ENCODE measurements around the gene PAK6. TPM values are rescaled to one million over a fixed set of nuclear protein-coding genes. Genes with fewer than 3 reads are reported as not detected.
A peak's percentile ranks its signal among the peaks of the same experiment; 100 is the strongest.

Gene PAK6
- polyA plus RNA-seq, 1 experiment: not detected

- Histone ChIP-seq H3K36me3 (ENCODE audit: control insufficient read depth, insufficient read depth, low read length) (no peaks in the 10 kb centered on the region; the same call in 1 of the 2 replicates), H3K27me3 (ENCODE audit: control insufficient read depth, insufficient read depth, low read length) (no peaks in the 10 kb centered on the region; the same call in 1 of the 2 replicates), H3K4me3 (ENCODE audit: low read depth, low read length) (peak within 1 kb of the TSS; percentile 72)
- CTCF ChIA-PET: interaction anchor here (0.7 to 8.1 kb wide), 13 partner anchors 8 to 185 kb away, joined by 3 to 124 read pairs (median 5); partner anchors contain the start of genes BAHD1, CCDC9B and IVD
- TF ChIP-seq CTCF (IDR thresholded peaks at IDR 0.05; ENCODE audit: insufficient read depth, low read depth, low read length): peak; percentile 64
- DNase-seq (ENCODE audit: low read depth): peak; percentile 62
- POLR2A ChIA-PET: interaction anchor here (1.0 to 1.4 kb wide), 2 partner anchors 14 to 17 kb away, joined by 3 read pairs; partner anchors contain the start of gene CCDC9B
Measured at GRCh38 chr15:40323239-40323952, 84.5 kb downstream of the PAK6 start, which contains the start of gene INAFM2. Gene INAFM2 (plus strand): TSS chr15:40323692. CDS start chr15:40324056, 364 bp downstream.

DNA sequence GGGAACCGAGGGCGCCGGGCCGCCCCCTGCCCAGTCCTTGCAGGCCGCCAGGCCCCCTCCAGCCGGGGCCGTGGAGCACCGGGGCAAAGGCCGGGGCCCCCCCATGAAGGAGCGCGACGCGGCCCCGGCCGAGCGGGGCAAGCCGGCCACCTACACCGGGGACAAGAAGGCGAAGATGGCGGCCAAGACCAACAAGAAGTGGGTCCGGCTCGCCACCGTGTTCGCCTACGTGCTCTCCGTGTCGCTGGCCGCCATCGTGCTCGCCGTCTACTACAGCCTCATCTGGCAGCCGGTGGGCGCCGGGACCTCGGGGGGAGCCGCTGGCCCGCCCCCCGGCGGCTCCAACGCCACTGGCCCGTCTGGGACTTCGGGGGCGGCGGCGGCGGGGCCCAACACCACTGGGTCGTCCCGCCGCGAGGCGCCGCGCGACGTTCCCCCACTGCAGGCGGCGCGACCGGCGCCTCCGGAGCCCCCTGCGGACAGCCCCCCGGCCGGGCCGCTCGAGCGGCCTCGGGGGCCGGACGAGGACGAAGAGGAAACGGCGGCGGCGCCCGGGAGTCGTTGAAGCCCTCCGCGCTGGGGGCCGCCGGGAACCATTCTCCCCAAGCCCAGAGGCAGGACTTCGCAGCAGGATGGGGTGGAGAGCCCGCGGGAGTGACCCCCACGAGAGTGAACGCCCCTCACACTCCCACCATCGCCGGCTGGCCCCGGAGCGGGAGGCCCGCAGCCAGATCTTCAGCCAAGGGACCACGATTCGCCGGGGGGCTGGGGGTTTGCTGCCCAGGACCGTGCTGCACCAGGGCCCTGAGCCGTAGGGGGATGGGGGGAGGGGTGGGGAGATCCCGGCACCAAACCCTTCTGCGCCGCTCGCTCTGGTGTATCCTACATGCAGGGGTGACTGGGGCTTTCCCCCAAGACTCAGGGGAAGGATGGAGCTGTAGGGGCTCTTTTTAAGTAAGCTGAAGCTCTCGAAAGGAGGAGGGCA lies 85.4 kb downstream of the PAK6 start:
- DNase-seq (ENCODE audit: low read depth): no peak
- H3K4me3 ChIP-seq (ENCODE audit: low read depth, low read length): peak overlapping the region; percentile 72
- H3K36me3 ChIP-seq (ENCODE audit: control insufficient read depth, insufficient read depth, low read length): no peaks in the 10 kb centered on the region; the same call in 1 of the 2 replicates
- no peaks in the 10 kb centered on the region; the same call in 1 of the 2 replicates for H3K27me3 ChIP-seq (ENCODE audit: control insufficient read depth, insufficient read depth, low read length)
- ChIA-PET POLR2A (no interaction called here), CTCF (interaction anchor here (0.6 to 8.1 kb wide), 8 partner anchors 14 to 761 kb away, joined by 3 to 124 read pairs (median 28); partner anchors contain the start of gene CCDC9B)
- no peak for TF ChIP-seq CTCF (IDR thresholded peaks at IDR 0.05; ENCODE audit: insufficient read depth, low read depth, low read length)

DNA sequence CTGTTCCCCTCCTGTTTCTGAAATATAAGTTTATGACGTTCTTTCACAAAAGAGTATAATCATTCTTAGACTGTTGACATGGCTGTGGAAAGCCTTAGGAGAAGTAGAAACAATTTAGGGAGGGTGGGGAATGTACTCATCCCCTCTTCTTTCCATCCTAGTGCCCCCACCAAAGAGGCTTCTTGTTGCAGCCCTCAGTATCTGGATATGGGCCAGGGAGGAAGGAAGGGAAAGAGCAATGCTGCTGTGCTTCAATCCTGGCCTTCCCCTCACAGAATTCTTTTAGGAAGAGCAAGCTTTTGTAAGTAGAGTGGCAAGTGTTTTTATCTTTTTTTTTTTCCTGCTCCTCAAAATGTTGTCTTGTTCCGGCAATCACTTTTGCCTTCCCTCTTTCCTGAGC lies 86.3 kb downstream of the PAK6 start:
- Histone ChIP-seq H3K27me3 (ENCODE audit: control insufficient read depth, insufficient read depth, low read length) (no peaks in the 10 kb centered on the region), H3K4me3 (ENCODE audit: low read depth, low read length) (peak overlapping the region; percentile 72), H3K36me3 (ENCODE audit: control insufficient read depth, insufficient read depth, low read length) (no peaks in the 10 kb centered on the region; the same call in 1 of the 2 replicates)
- ChIA-PET CTCF (interaction anchor here (0.6 to 6.6 kb wide), 7 partner anchors 13 to 762 kb away, joined by 3 to 108 read pairs (median 4); partner anchors contain the start of gene CCDC9B), POLR2A (no interaction called here)
- DNase-seq (ENCODE audit: low read depth): no peak
- no peak for TF ChIP-seq CTCF (IDR thresholded peaks at IDR 0.05; ENCODE audit: insufficient read depth, low read depth, low read length)

DNA sequence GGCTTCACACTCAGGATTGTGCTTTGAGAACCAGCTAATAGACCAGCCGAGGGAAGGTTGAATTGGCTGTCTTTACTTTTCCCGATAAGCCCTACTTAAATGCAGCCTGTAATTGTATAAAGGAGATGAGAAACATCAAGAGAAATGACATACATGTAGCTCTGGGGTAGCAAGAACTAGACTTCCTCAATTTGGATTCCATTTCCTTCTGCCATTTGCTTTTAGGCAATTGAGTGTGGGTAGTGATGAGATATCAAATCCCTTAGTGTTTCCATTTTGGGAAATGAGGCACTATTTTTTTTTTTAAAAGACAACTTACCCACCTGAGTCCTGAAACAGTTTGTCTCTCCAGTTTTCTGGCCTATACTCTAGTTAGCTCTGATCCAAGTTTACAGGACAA lies 86.8 kb downstream of the PAK6 start:
- CTCF ChIA-PET: interaction anchor here (1.1 to 6.6 kb wide), 4 partner anchors 13 to 46 kb away, joined by 4 to 108 read pairs (median 28); partner anchors contain the start of gene CCDC9B

More for the DNA sequence above, 86.8 kb downstream of the PAK6 start:
- Histone ChIP-seq H3K4me3 (ENCODE audit: low read depth, low read length) (no peak overlapping the region), H3K27me3 (ENCODE audit: control insufficient read depth, insufficient read depth, low read length) (no peaks in the 10 kb centered on the region), H3K36me3 (ENCODE audit: control insufficient read depth, insufficient read depth, low read length) (no peaks in the 10 kb centered on the region; the same call in 1 of the 2 replicates)
- POLR2A ChIA-PET: no interaction called here
- TF ChIP-seq CTCF (IDR thresholded peaks at IDR 0.05; ENCODE audit: insufficient read depth, low read depth, low read length): no peak
- no peak for DNase-seq (ENCODE audit: low read depth)

Other genes with a start within 250 kb of the PAK6 start
- gene SRP14, start 199.9 kb upstream of the PAK6 start, polyA plus RNA-seq (2011; rRNA removed): 305 and 564 TPM in 2 replicates
- gene BMF, start 130.2 kb upstream of the PAK6 start, polyA plus RNA-seq (2011; rRNA removed): 5.8 and 8.3 TPM in 2 replicates
- gene BUB1B, start 78.0 kb upstream of the PAK6 start, polyA plus RNA-seq (2011; rRNA removed): 12.8 and 16.6 TPM in 2 replicates
- gene ANKRD63, start 44.0 kb downstream of the PAK6 start, polyA plus RNA-seq (2011; rRNA removed): not detected in 2 replicates
- gene PLCB2, start 68.9 kb downstream of the PAK6 start, polyA plus RNA-seq (2011; rRNA removed): 0.22 and 0.47 TPM in 2 replicates
- gene INAFM2, start 84.6 kb downstream of the PAK6 start, polyA plus RNA-seq (2011; rRNA removed): 7.3 and 12.8 TPM in 2 replicates
- gene CCDC9B, start 101.9 kb downstream of the PAK6 start, polyA plus RNA-seq (2011; rRNA removed): 5.0 and 6.0 TPM in 2 replicates
- gene PHGR1, start 112.0 kb downstream of the PAK6 start, polyA plus RNA-seq (2011; rRNA removed): not detected in 2 replicates
- 0.16 and 0.23 TPM in 2 replicates for gene DISP2, start 119.2 kb downstream of the PAK6 start, polyA plus RNA-seq (2011; rRNA removed)
- gene KNSTRN, start 143.7 kb downstream of the PAK6 start, polyA plus RNA-seq (2011; rRNA removed): 26.4 and 32.5 TPM in 2 replicates
- gene IVD, start 166.7 kb downstream of the PAK6 start, polyA plus RNA-seq (2011; rRNA removed): 48.6 and 63.9 TPM in 2 replicates
- 3.2 and 3.3 TPM in 2 replicates for gene BAHD1, start 201.9 kb downstream of the PAK6 start, polyA plus RNA-seq (2011; rRNA removed)
- gene CHST14, start 231.9 kb downstream of the PAK6 start, polyA plus RNA-seq (2011; rRNA removed): 18.6 and 32.3 TPM in 2 replicates

Measured in BJ (cell line).